WTC11 (cell line): ENCODE data around the gene ST3GAL5. TPM values are rescaled to one million over a fixed set of nuclear protein-coding genes. Genes with fewer than 3 reads are reported as not detected.

Experiments
- ATAC-seq: fragments of 200-7000 bp; cut with Tn5 transposase; 2 replicates; pipeline ENCODE4 v1.10.0; 2021; ENCODE audit warnings: mild to moderate bottlenecking, moderate library complexity
- CTCF ChIA-PET: fragments of 300-600 bp; sonication (Branson Sonifier 250); formaldehyde crosslinking; loops from one replicate; lab custom pipeline; 2021; ENCODE audit warnings: antibody characterized with exemption; lab: Charles Lee
- POLR2A ChIA-PET: fragments of 350-600 bp; sonication (Branson Sonifier 250); formaldehyde crosslinking; loops from one replicate; lab custom pipeline; 2021; ENCODE audit warnings: antibody characterized with exemption; lab: Charles Lee
- DNase-seq: peaks from one replicate; pipeline ENCODE4 v3.0.0; 2021; ENCODE audit warnings: low spot score
- H3K27ac Mint-ChIP-seq: 2 replicates; pipeline ENCODE4 v1.8.0; 2021; ENCODE audit warnings: mixed read lengths
- H3K27me3 Mint-ChIP-seq: 2 replicates; pipeline ENCODE4 v1.8.0; 2021; ENCODE audit warnings: low read depth, mild to moderate bottlenecking, moderate library complexity, mixed read lengths
- H3K36me3 Mint-ChIP-seq: 2 replicates; pipeline ENCODE4 v1.8.0; 2021; ENCODE audit warnings: mixed read lengths
- H3K4me1 Mint-ChIP-seq: 2 replicates; pipeline ENCODE4 v1.8.0; 2022; ENCODE audit warnings: mixed read lengths
- H3K4me3 Mint-ChIP-seq: 2 replicates; pipeline ENCODE4 v1.8.0; 2021; ENCODE audit warnings: mild to moderate bottlenecking, moderate library complexity, mixed read lengths
- H3K9me3 Mint-ChIP-seq: 2 replicates; pipeline ENCODE4 v1.8.0; 2021; ENCODE audit warnings: mixed read lengths
- ATF6 ChIP-seq: sonication (generic); formaldehyde crosslinking; IDR thresholded peaks from 2 replicates; pipeline ENCODE4 v1.8.1; 2023; ENCODE audit warnings: mild to moderate bottlenecking, missing genetic modification reagents
- CTCF ChIP-seq: fragments of 200-600 bp; IDR thresholded peaks from 2 replicates; pipeline ENCODE4 v1.8.0; 2022; ENCODE audit warnings: antibody characterized with exemption
- E2F1 ChIP-seq: sonication (generic); formaldehyde crosslinking; IDR thresholded peaks from 2 replicates; pipeline ENCODE4 v1.8.0; 2022; ENCODE audit warnings: mild to moderate bottlenecking, missing genetic modification reagents
- ERG ChIP-seq: fragments of 250-450 bp; sonication (Bioruptor Pico); IDR thresholded peaks from 2 replicates; pipeline ENCODE4 v1.8.0; 2021; ENCODE audit warnings: mild to moderate bottlenecking
- ETV6 ChIP-seq: sonication (generic); formaldehyde crosslinking; IDR thresholded peaks from 2 replicates; pipeline ENCODE4 v1.8.1; 2022; ENCODE audit warnings: mild to moderate bottlenecking, missing genetic modification reagents
- FOXP1 ChIP-seq: sonication (generic); formaldehyde crosslinking; IDR thresholded peaks from 2 replicates; pipeline ENCODE4 v1.8.0; 2022; ENCODE audit warnings: missing genetic modification reagents, mild to moderate bottlenecking, moderate library complexity, borderline replicate concordance
- FOXP4 ChIP-seq: sonication (generic); formaldehyde crosslinking; IDR thresholded peaks from 2 replicates; pipeline ENCODE4 v1.8.0; 2022; ENCODE audit warnings: mild to moderate bottlenecking, missing genetic modification reagents
- GABPB1 ChIP-seq: sonication (generic); formaldehyde crosslinking; IDR thresholded peaks from 2 replicates; pipeline ENCODE4 v1.8.1; 2023; ENCODE audit warnings: mild to moderate bottlenecking, missing genetic modification reagents
- JAZF1 ChIP-seq: fragments of 250-450 bp; sonication (Bioruptor Pico); IDR thresholded peaks from 2 replicates; pipeline ENCODE4 v1.9.0; 2021; ENCODE audit warnings: moderate library complexity, mild to moderate bottlenecking, inconsistent platforms
- KAT7 ChIP-seq: sonication (generic); formaldehyde crosslinking; IDR thresholded peaks from 2 replicates; pipeline ENCODE4 v1.8.1; 2023; ENCODE audit warnings: missing genetic modification reagents, mild to moderate bottlenecking, borderline replicate concordance
- MAX ChIP-seq: sonication (generic); formaldehyde crosslinking; IDR thresholded peaks from 2 replicates; pipeline ENCODE4 v1.8.0; 2022; ENCODE audit warnings: mild to moderate bottlenecking, missing genetic modification reagents
- NR2C2 ChIP-seq: sonication (generic); formaldehyde crosslinking; IDR thresholded peaks from 2 replicates; pipeline ENCODE4 v1.8.0; 2022; ENCODE audit warnings: mild to moderate bottlenecking, missing genetic modification reagents
- PREB ChIP-seq: sonication (generic); formaldehyde crosslinking; IDR thresholded peaks from 2 replicates; pipeline ENCODE4 v1.8.1; 2022; ENCODE audit warnings: mild to moderate bottlenecking, missing genetic modification reagents, moderate library complexity, borderline replicate concordance
- RORB ChIP-seq: fragments of 250-450 bp; sonication (Bioruptor Pico); IDR thresholded peaks from 2 replicates; pipeline ENCODE4 v1.9.0; 2021; ENCODE audit warnings: mild to moderate bottlenecking
- SP1 ChIP-seq: sonication (generic); formaldehyde crosslinking; conservative IDR thresholded peaks from 2 replicates; pipeline ENCODE4 v1.8.1; 2022; ENCODE audit warnings: missing genetic modification reagents
- TEAD4 ChIP-seq: sonication (generic); formaldehyde crosslinking; IDR thresholded peaks from 2 replicates; pipeline ENCODE4 v1.8.0; 2022; ENCODE audit warnings: mild to moderate bottlenecking, missing genetic modification reagents
- TP53 ChIP-seq: sonication (generic); formaldehyde crosslinking; IDR thresholded peaks from 2 replicates; pipeline ENCODE4 v1.8.1; 2023; ENCODE audit warnings: mild to moderate bottlenecking, missing genetic modification reagents
- USF2 ChIP-seq: sonication (generic); formaldehyde crosslinking; IDR thresholded peaks from 2 replicates; pipeline ENCODE4 v1.8.1; 2023; ENCODE audit warnings: mild to moderate bottlenecking, missing genetic modification reagents, moderate library complexity
- ZMAT4 ChIP-seq: fragments of 250-450 bp; sonication (Bioruptor Pico); IDR thresholded peaks from 2 replicates; pipeline ENCODE4 v1.9.0; 2021; ENCODE audit warnings: mild to moderate bottlenecking
- ZNF219 ChIP-seq: sonication (generic); formaldehyde crosslinking; IDR thresholded peaks from 2 replicates; pipeline ENCODE4 v1.8.0; 2023; ENCODE audit warnings: missing genetic modification reagents, mild to moderate bottlenecking, borderline replicate concordance
- ZNF317 ChIP-seq: sonication (generic); formaldehyde crosslinking; IDR thresholded peaks from 2 replicates; pipeline ENCODE4 v1.8.1; 2023; ENCODE audit warnings: low read depth, mild to moderate bottlenecking, moderate library complexity, missing genetic modification reagents, borderline replicate concordance
- ZNF396 ChIP-seq: fragments of 250-450 bp; sonication (Bioruptor Pico); IDR thresholded peaks from 2 replicates; pipeline ENCODE4 v1.8.0; 2021; ENCODE audit warnings: mild to moderate bottlenecking, moderate library complexity, borderline replicate concordance
- ZSCAN18 ChIP-seq: fragments of 250-450 bp; sonication (Bioruptor Pico); IDR thresholded peaks from 2 replicates; pipeline ENCODE4 v2.1.2; 2022; ENCODE audit warnings: mild to moderate bottlenecking, moderate library complexity
- total RNA-seq: library from RNA; stranded (reverse); gene quantifications from 3 replicates; pipeline ENCODE4 v1.2.3, GENCODE V29; 2021

ST3GAL5 gene
- total RNA-seq, 1 experiment from 2014 or later: 5.9 TPM

GRCh38 chr2:85807756-85808155 is 81.0 kb downstream of the ST3GAL5 start (continued):
- TF ChIP-seq PREB (CRISPR knock-in tag) (no peak), ZNF317 (CRISPR knock-in tag) (no peak), FOXP1 (CRISPR knock-in tag) (no peak), JAZF1 (CRISPR knock-in tag) (no peak), KAT7 (CRISPR knock-in tag) (no peak), GABPB1 (CRISPR knock-in tag) (no peak), ZMAT4 (CRISPR knock-in tag) (no peak), SP1 (CRISPR knock-in tag) (no peak)

- H3K27me3 Mint-ChIP-seq: no peaks in the 10 kb centered on the region
- H3K9me3 Mint-ChIP-seq: no peaks in the 10 kb centered on the region
- no peak for DNase-seq
- no peaks in the 10 kb centered on the region for H3K4me1 Mint-ChIP-seq
- no peak for TF ChIP-seq TP53 (CRISPR knock-in tag)
- no peak for TF ChIP-seq ZNF317 (CRISPR knock-in tag)
- no peak for TF ChIP-seq TEAD4
- TF ChIP-seq CTCF: no peak
- no peak for TF ChIP-seq ERG
- TF ChIP-seq GABPB1 (CRISPR knock-in tag): no peak
- no peak for TF ChIP-seq RORB
- TF ChIP-seq ETV6 (CRISPR knock-in tag): no peak
- no peak for TF ChIP-seq ZSCAN18 (CRISPR knock-in tag)
- TF ChIP-seq USF2 (CRISPR knock-in tag): no peak
- TF ChIP-seq NR2C2 (CRISPR knock-in tag): no peak
- TF ChIP-seq ATF6 (CRISPR knock-in tag): no peak
- TF ChIP-seq E2F1 (CRISPR knock-in tag): no peak
- TF ChIP-seq MAX (CRISPR knock-in tag): no peak
- no peak for TF ChIP-seq ZNF219
- no peak for TF ChIP-seq ZNF396 (CRISPR knock-in tag)
- no peak for TF ChIP-seq FOXP4 (CRISPR knock-in tag)
- CTCF ChIA-PET: interaction anchor here (0.7 to 2.8 kb wide), 4 partner anchors 8 to 78 kb away, joined by 3 to 13 read pairs (median 4); no protein-coding TSS in a partner anchor
- POLR2A ChIA-PET: interaction anchor here (0.6 kb wide), 1 partner anchor 23 kb away, joined by 7 read pairs; no protein-coding TSS in a partner anchor
- H3K36me3 Mint-ChIP-seq: no peaks in the 10 kb centered on the region
- no peak for ATAC-seq
- no peak overlapping the region for H3K4me3 Mint-ChIP-seq
- no peak overlapping the region for H3K27ac Mint-ChIP-seq
Measured at GRCh38 chr2:85806358-85807118, 82.3 kb downstream of the ST3GAL5 start.
